ENCODE measurements around the gene SLFN14.
"Not testable (repeated sequence)": the region's sequence is repeated elsewhere in the genome, so short reads cannot be mapped to it uniquely, and the experiment has no call there.

The SLFN14 gene

DNA sequence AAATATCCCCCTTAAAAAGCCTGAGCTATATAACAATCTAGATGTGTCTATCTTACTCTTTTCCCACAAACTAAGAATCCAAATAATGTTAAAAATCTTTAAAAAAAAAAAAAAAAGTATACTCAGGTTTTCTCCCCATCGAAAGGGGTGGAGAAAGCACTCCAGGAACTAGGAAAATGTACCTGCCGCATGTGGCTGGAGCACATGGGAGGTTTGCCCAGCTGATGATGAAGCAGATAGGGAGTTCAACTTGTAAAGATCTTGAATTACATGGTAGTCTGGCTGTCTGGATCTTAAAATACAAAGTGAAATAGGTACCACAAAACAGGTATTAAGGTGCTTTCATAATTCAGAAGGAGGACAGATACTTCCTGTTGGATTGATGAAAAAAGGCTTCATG is 8.8 kb upstream of the SLFN14 start:
- Histone ChIP-seq H3K9ac (ENCODE audit: low read length) (no peak overlapping the region), H3K79me2 (ENCODE audit: control insufficient read depth, insufficient read depth, low read length, poor library complexity) (peaks cover 8% of the 10 kb centered on the region), H3K27ac (ENCODE audit: low read depth, low read length) (no peak overlapping the region), H2BK5ac (ENCODE audit: low read depth, low read length, poor library complexity) (no peak overlapping the region), H4K12ac (ENCODE audit: low read depth, low read length) (no peak overlapping the region), H3K36me3 (ENCODE audit: control insufficient read depth in 1 of 2, insufficient read depth in 2 of 2, low read length in 2 of 2) (peaks cover 3 to 7% of the 10 kb centered on the region in 2 experiments), H3K27me3 (ENCODE audit: insufficient read depth, low read length) (no peaks in the 10 kb centered on the region), H3K79me1 (ENCODE audit: low read length) (peaks cover 6% of the 10 kb centered on the region), H3K4me3 (ENCODE audit: low read depth, low read length) (no peak overlapping the region), H3K9me3 (ENCODE audit: insufficient read depth, low read depth, low read length) (no peaks in the 10 kb centered on the region), H2BK12ac (ENCODE audit: low read length) (no peak overlapping the region), H3K14ac (ENCODE audit: low read length) (no peak overlapping the region), H2AK5ac (ENCODE audit: low read length) (no peak overlapping the region), H2AFZ (ENCODE audit: insufficient read depth, low read length, poor library complexity) (no peak overlapping the region), H3K4me2 (ENCODE audit: low read length) (no peak overlapping the region), H3K23ac (ENCODE audit: low read length) (no peak overlapping the region), H4K8ac (ENCODE audit: low read depth, low read length) (no peak overlapping the region), H3K4me1 (ENCODE audit: control insufficient read depth in 1 of 2, insufficient read depth in 2 of 2, low read length in 2 of 2) (peaks cover 3 to 7% of the 10 kb centered on the region in 2 experiments), H3K4ac (ENCODE audit: low read depth, low read length) (peak overlapping the region; percentile 86), H4K91ac (ENCODE audit: low read depth, low read length) (no peak overlapping the region), H2BK120ac (ENCODE audit: insufficient read depth, low read length, poor library complexity) (no peak overlapping the region), H3K18ac (ENCODE audit: low read length) (no peak overlapping the region)
- DNase-seq, result no peak
- WGBS (ENCODE audit: extremely low coverage, insufficient coverage, insufficient read length), result no CpG with 5 or more reads among the region's 2 CpGs

DNA sequence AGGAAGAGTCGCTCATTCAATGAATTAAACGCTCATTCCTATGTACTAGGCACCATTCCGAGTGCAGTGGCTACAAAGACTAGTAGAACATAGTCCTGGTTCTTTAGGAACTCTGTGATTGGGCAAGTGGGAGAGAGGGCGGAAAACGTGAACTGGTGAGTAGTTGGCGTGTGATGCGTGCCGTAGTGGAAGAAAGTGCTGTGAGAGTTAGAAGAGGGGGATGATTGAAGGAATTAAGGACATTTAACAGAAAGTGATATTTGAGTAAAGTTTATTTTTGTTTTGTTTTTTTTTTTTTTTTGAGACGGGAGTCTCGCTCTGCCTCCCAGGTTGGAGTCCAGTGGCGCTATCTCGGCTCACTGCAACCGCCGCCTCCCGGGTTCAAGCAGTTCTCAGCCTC is 7.9 kb upstream of the SLFN14 start:
- H2BK12ac ChIP-seq (ENCODE audit: low read length), result no peak overlapping the region
- H3K9ac ChIP-seq (ENCODE audit: low read length), result peak overlapping the region; percentile 77
- H3K27ac ChIP-seq (ENCODE audit: low read depth, low read length), result no peak overlapping the region
- no peak overlapping the region for H4K91ac ChIP-seq (ENCODE audit: low read depth, low read length)
- no peaks in the 10 kb centered on the region for H3K9me3 ChIP-seq (ENCODE audit: insufficient read depth, low read depth, low read length)
- no peak overlapping the region for H3K18ac ChIP-seq (ENCODE audit: low read length)
- no peak overlapping the region for H3K14ac ChIP-seq (ENCODE audit: low read length)
- 100% methylated on average over 3 of the region's 15 CpGs for WGBS (ENCODE audit: extremely low coverage, insufficient coverage, insufficient read length)
- peaks cover 3 to 7% of the 10 kb centered on the region in 2 experiments for H3K4me1 ChIP-seq (ENCODE audit: control insufficient read depth in 1 of 2, insufficient read depth in 2 of 2, low read length in 2 of 2)
- peak; percentile 34 to 69 for DNase-seq
- H3K27me3 ChIP-seq (ENCODE audit: insufficient read depth, low read length), result no peaks in the 10 kb centered on the region
- peaks cover 8% of the 10 kb centered on the region for H3K79me2 ChIP-seq (ENCODE audit: control insufficient read depth, insufficient read depth, low read length, poor library complexity)
- peaks cover 6% of the 10 kb centered on the region for H3K79me1 ChIP-seq (ENCODE audit: low read length)
- H2AK5ac ChIP-seq (ENCODE audit: low read length), result no peak overlapping the region
- peaks cover 0 to 3% of the 10 kb centered on the region in 2 experiments for H3K36me3 ChIP-seq (ENCODE audit: control insufficient read depth in 1 of 2, insufficient read depth in 2 of 2, low read length in 2 of 2)
- H2AFZ ChIP-seq (ENCODE audit: insufficient read depth, low read length, poor library complexity), result peak overlapping the region; percentile 85
- H3K4ac ChIP-seq (ENCODE audit: low read depth, low read length), result peak overlapping the region; percentile 64
- no peak overlapping the region for H2BK120ac ChIP-seq (ENCODE audit: insufficient read depth, low read length, poor library complexity)
- H4K8ac ChIP-seq (ENCODE audit: low read depth, low read length), result no peak overlapping the region
- no peak overlapping the region for H2BK5ac ChIP-seq (ENCODE audit: low read depth, low read length, poor library complexity)
- peak overlapping the region; percentile 45 for H3K4me3 ChIP-seq (ENCODE audit: low read depth, low read length)
- peak overlapping the region; percentile 77 for H3K4me2 ChIP-seq (ENCODE audit: low read length)
- H4K12ac ChIP-seq (ENCODE audit: low read depth, low read length), result no peak overlapping the region
- no peak overlapping the region for H3K23ac ChIP-seq (ENCODE audit: low read length)

DNA sequence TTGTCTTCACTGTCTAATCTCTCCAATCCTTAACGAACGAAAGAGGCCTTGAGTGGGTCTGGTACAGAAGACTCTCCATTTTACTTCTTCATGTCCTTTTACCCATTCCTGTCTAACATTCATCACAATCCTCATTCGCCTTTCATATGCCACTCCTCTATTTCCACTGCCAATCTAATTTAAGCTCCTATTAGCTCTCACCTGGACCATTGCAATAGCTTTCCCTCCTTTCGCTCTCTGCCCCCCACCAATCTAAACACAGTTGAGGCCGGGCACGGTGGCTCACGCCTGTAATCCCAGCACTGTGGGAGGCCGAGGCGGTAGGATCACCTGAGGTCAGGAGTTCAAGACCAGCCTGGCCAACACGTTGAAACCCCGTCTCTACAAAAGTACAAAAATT is 6.3 kb upstream of the SLFN14 start:
- no peak overlapping the region for H2BK5ac ChIP-seq (ENCODE audit: low read depth, low read length, poor library complexity)
- H3K4ac ChIP-seq (ENCODE audit: low read depth, low read length), result no peak overlapping the region
- H3K9me3 ChIP-seq (ENCODE audit: insufficient read depth, low read depth, low read length), result no peaks in the 10 kb centered on the region
- no peak overlapping the region for H3K4me3 ChIP-seq (ENCODE audit: low read depth, low read length)
- H3K4me2 ChIP-seq (ENCODE audit: low read length), result peak overlapping the region; percentile 74
- H4K91ac ChIP-seq (ENCODE audit: low read depth, low read length), result peak overlapping the region; percentile 72
- H3K4me1 ChIP-seq (ENCODE audit: control insufficient read depth in 1 of 2, insufficient read depth in 2 of 2, low read length in 2 of 2), result peaks cover 3 to 7% of the 10 kb centered on the region in 2 experiments
- H3K18ac ChIP-seq (ENCODE audit: low read length), result no peak overlapping the region
- H3K27me3 ChIP-seq (ENCODE audit: insufficient read depth, low read length), result no peaks in the 10 kb centered on the region
- H2BK12ac ChIP-seq (ENCODE audit: low read length), result no peak overlapping the region
- H2BK120ac ChIP-seq (ENCODE audit: insufficient read depth, low read length, poor library complexity), result no peak overlapping the region
- H3K27ac ChIP-seq (ENCODE audit: low read depth, low read length), result no peak overlapping the region
- no peak overlapping the region for H3K23ac ChIP-seq (ENCODE audit: low read length)
- H3K9ac ChIP-seq (ENCODE audit: low read length), result no peak overlapping the region
- no peak overlapping the region for H3K14ac ChIP-seq (ENCODE audit: low read length)
- no peak for DNase-seq
- H4K8ac ChIP-seq (ENCODE audit: low read depth, low read length), result peak overlapping the region; percentile 93
- peak overlapping the region; percentile 35 for H4K12ac ChIP-seq (ENCODE audit: low read depth, low read length)
- H3K36me3 ChIP-seq (ENCODE audit: control insufficient read depth in 1 of 2, insufficient read depth in 2 of 2, low read length in 2 of 2), result no peaks in the 10 kb centered on the region
- peak overlapping the region; percentile 75 for H2AK5ac ChIP-seq (ENCODE audit: low read length)
- 100% methylated on average over 1 of the region's 11 CpGs for WGBS (ENCODE audit: extremely low coverage, insufficient coverage, insufficient read length)
- H3K79me2 ChIP-seq (ENCODE audit: control insufficient read depth, insufficient read depth, low read length, poor library complexity), result peaks cover 8% of the 10 kb centered on the region
- no peak overlapping the region for H2AFZ ChIP-seq (ENCODE audit: insufficient read depth, low read length, poor library complexity)
- peaks cover 6% of the 10 kb centered on the region for H3K79me1 ChIP-seq (ENCODE audit: low read length)

DNA sequence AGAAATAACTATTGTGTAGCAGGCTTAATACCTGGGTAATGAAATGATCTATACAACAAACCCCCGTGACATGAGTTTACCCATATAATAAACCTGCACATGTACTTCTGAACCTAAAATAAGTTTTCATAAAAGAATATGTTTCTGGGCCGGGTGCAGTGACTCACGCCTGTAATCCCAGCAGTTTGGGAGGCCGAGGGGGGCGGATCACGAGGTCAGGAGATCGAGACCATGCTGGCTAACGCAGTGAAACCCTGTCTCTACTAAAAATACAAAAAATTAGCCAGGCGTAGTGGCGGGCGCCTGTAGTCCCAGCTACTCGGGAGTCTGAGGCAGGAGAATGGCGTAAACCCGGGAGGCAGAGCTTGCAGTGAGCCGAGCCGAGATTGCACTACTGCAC is 2.6 kb upstream of the SLFN14 start:
- H2AK5ac ChIP-seq (ENCODE audit: low read length); H3K27me3 ChIP-seq (ENCODE audit: insufficient read depth, low read length); H4K8ac ChIP-seq (ENCODE audit: low read depth, low read length); H3K79me2 ChIP-seq (ENCODE audit: control insufficient read depth, insufficient read depth, low read length, poor library complexity); H3K36me3 ChIP-seq (ENCODE audit: control insufficient read depth in 1 of 2, insufficient read depth in 2 of 2, low read length in 2 of 2); H2BK120ac ChIP-seq (ENCODE audit: insufficient read depth, low read length, poor library complexity); H3K14ac ChIP-seq (ENCODE audit: low read length); H3K79me1 ChIP-seq (ENCODE audit: low read length); H3K27ac ChIP-seq (ENCODE audit: low read depth, low read length); H3K9me3 ChIP-seq (ENCODE audit: insufficient read depth, low read depth, low read length); H4K91ac ChIP-seq (ENCODE audit: low read depth, low read length); H3K4ac ChIP-seq (ENCODE audit: low read depth, low read length); H3K4me3 ChIP-seq (ENCODE audit: low read depth, low read length); H3K9ac ChIP-seq (ENCODE audit: low read length); H2BK5ac ChIP-seq (ENCODE audit: low read depth, low read length, poor library complexity); H3K4me2 ChIP-seq (ENCODE audit: low read length); DNase-seq; H2BK12ac ChIP-seq (ENCODE audit: low read length); H4K12ac ChIP-seq (ENCODE audit: low read depth, low read length); H2AFZ ChIP-seq (ENCODE audit: insufficient read depth, low read length, poor library complexity); H3K18ac ChIP-seq (ENCODE audit: low read length); H3K23ac ChIP-seq (ENCODE audit: low read length); H3K4me1 ChIP-seq (ENCODE audit: control insufficient read depth in 1 of 2, insufficient read depth in 2 of 2, low read length in 2 of 2): not testable (repeated sequence)
- no CpG with 5 or more reads among the region's 16 CpGs for WGBS (ENCODE audit: extremely low coverage, insufficient coverage, insufficient read length)

All from trophoblast cell (in vitro differentiated cells and primary cell).